CD4-positive, alpha-beta T cell treated with Interleukin-21 for 1 hour (primary cell): ENCODE data around the gene TTLL6.
A peak's percentile ranks its signal among the peaks of the same experiment; 100 is the strongest.
"Not testable (repeated sequence)": the region's sequence is repeated elsewhere in the genome, so short reads cannot be mapped to it uniquely, and the experiment has no call there.

Source experiments
- DNase-seq: peaks from one replicate; pipeline ENCODE4 v3.0.0-alpha.2; 2020

TTLL6 gene

DNA sequence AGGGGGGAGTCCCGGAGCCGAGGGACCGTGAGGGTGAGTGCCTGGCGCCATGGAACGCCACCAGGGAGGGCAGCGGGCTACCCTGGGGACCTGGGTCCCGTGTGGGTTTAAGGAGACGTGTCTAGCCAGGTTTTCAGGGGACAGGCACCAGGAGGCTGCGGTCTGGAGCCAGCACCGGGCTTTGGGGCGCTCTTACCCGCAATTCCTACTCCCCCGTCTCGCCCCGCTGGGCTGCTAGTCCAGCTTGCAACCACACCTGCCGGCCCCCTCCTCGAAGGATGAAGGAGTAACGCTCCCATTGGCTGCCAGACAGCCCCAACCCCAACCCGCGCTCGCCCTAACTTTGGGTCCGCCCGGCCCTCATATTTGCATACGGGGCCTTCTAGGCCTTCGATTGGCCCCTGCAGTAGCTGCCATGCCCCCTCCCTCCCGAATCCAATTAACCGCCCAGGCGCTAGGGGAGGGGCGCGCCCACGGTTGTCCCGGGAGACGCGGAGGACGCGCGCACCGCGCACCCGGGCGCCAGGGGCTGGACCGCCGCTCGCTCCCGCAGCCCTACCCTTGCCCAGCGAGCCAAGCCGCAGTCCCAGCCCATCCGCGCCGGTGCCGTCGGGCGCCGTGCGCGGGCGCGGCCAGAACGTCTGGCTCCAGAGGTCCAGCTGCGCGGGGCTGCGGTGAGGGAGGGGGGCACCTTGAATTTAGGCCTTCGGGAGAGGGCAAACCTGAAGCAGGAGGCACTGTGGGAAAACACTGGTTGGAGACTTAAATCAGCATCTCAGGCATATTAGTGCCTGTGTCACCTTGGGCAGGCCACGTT, at the start of gene TTLL6:
TSS of gene TTLL6 (minus strand) at position 456 of the 817 bp plus-strand sequence. CDS start at position 299, 157 bp downstream.
- peak; percentile 84 for DNase-seq

DNA sequence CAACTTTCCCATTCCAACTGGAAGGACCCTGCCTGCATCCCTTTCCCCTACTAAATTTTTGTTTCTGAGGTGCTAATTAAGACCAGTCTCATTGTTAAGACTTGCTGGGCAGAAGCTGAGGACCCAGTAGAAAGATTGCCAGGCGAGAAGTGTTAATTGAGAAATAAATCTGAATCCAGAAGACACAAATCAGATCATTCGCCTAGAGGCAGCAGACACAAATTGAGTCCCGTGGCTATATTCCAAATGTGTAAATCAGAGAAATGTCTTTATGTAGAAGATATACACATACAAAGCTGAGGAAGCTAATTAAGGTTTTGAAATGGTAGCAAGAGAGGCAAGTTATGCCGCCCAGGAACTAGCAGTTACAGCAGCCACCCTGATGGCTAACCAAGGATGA, 43.4 kb upstream of the TTLL6 start:
- DNase-seq, result no peak

DNA sequence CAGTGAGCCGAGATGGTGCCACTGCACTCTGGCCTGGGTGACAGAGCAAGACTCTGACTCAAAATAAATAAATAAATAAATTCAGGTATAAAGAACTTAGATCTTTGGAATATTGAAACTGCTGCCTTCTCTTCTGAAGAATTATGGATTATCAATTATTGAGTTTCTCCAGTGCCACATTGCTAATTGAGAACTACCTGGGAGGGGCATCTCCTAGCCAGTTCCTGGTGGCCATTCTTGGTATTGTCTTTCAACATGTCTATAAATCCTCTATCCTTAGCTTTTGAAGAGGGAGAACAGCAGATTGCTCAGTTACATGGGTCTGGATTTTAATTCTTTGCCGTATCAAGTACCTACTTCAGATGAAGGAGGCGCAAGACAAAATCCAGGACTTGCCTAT, 43.0 kb upstream of the TTLL6 start:
- DNase-seq, result no peak

DNA sequence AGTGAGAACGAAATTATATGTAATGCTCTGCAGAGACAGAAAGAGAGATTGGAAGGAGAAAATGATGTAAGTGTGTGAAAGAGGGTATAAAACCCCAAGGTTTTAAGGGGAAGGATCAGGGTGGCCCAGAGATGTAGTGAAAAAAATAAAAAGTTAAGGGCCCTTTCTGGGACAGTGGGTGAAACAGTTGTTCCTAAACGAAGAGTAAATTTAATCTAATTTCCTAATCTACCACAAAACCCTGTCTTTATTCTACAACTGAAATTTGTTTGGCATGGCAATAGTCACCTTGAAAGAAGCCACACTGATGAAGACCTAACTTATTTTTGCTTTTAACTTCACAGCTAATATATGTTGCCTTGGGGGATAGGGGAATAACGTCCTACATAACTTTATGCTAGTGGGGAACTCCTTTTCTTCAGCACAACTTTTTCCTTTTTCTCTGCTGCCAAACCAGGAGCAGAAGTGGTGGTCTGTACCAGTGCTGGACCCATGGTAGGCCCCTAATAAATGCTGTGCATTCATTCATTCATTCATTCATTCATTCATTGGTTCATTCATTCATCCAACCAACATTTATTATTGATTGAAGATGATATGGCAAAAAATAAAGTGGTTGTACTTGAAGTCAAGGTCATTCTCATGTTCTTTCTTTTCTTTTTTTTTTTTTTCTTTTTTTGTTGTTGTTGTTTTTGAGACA, 39.2 kb upstream of the TTLL6 start:
- DNase-seq, result no peak

DNA sequence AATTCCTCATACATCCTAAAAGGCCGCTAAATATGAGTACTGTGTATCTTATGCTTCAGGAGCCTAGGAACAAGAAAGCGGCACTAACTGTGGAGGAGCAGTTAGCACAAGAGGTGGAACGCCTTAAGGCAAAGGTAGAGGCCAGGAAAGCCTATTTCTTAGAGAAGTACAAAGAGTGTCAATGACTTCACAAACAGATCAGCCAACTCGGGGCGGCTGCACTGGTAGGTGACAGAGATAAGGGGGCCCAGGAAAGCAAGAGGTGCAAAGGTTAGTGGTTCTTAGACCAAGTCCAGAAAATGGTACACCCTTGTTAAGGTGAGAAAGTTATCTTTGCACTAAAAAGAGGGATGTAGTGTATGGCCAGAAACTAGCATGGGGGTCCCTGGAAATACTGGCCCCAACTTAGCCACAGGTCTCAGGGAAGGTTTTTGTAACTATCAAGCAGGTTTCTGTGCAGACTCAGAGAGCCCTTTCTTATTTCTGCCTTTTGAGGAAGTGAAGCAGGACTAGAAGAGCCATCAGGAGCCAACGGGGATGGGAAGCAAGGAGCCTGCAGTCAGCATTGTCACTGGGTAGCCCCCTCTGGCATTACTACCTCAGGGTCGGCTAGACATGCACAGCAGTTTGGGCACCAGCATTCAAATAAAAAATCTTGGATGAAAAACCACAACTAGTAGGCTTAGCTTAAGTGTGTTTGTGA, 37.9 kb upstream of the TTLL6 start:
- DNase-seq, result no peak

DNA sequence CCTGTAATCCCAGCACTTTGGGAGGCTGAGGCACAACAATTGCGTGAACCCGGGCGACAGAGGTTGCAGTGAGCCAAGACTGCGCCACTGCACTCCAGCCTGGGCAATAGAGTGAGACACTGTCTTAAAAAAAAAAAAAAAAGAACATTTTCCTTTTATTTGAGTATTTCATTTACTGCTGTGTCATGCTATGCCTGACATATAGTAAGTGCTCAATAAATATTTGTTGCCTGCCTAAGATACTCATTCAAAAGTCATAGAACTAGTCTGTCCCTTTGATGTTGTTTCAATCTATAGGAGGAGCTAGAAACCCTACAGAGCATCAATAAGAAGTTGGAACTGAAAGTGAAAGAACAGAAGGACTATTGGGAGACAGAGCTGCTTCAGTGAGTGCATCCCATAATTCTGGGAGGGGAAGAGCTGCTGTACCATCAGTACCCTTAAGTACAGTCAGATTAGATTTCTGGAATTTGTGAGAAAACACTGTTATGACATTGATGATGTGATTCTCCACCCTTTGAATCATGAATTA, 33.8 kb upstream of the TTLL6 start:
- DNase-seq, result peak; percentile 24

DNA sequence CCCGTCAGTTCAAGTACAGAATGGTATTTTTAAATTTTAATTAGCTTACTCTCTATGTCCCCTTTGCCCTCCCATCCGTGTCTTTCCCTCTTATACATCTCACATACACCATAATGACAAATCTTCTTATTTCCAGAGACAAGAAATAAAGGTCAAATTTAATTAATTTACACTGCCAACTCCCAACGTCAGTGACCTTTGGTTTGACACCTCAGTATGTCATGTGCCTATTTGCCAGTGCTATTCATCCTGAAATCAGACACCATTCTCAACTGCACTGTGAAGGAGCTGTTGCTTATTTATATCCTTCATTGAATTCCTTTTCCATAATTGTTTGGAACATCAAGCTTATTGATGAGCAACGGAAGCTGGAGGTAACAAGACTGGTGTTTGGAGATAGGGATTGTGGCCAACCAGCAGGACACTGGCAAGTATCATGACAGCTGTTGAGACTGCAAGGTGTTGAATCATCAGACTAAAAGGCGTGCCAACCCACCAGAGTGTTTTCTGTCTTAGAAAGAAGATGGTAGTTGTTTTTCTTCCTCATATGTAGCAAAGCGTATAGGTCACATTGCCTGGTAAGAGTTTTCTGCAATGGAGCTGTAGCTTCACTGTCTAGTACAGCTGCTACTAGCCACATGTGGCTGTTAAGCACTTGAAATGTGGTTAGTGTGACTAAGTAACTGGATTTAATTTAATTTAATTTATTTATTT, 26.3 kb upstream of the TTLL6 start:
- no peak for DNase-seq

DNA sequence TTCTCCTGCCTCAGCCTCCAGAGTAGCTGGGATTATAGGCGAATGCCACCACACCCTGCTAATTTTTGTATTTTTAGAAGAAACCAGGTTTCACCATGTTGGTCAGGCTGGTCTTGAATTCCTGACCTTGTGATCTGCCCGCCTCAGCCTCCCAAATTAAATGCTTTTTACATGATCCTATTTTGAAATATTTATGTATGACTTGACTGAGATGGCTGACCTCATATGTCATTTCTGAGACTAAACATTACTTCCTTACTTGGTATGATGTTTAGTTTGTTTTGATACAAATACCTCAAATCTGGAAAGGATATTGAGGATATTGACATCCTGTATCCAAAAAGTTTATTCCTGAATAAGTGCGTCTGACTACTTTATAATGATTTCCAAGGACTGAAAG, 25.7 kb upstream of the TTLL6 start:
- DNase-seq, result no peak

DNA sequence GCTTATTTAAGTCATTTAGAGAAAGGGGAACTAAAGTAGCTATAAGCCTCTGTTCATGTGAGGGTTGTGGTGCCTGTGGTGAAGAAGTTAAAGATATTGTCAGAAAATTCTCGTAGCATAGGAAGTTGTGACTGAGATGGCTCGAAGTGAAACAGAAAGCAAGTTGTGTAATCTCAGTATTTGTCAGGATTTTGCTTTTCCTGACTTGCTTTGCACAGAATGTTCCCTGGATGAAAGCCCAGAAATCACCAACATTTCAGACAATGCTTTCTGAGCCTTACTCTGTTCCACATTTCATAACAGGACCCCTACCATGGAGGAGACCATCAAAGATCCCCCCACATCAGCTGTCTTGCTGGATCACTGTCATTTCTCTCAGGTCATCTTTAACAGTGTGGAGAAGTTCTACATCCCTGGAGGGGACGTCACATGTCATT, 24.4 kb upstream of the TTLL6 start:
- peak; percentile 67 for DNase-seq

DNA sequence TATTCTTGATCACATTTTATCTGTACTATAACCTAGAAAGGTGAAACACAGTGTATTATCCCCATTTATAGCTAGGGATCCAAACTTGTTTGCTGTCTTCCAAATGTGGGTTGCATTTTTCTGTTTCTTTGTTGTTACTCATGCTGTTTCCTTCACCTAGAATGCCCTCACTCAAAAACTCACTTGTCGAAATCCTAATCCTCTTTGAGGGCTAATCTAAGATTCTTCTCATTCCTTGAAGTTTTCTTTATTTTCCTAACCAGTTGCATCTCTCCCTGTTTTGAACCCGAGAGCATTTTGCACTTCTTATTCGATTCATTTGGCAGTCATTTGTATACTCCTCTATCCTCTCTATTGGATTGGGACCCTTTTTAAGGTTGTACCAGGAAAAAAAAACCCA, 23.4 kb upstream of the TTLL6 start:
- no peak for DNase-seq

DNA sequence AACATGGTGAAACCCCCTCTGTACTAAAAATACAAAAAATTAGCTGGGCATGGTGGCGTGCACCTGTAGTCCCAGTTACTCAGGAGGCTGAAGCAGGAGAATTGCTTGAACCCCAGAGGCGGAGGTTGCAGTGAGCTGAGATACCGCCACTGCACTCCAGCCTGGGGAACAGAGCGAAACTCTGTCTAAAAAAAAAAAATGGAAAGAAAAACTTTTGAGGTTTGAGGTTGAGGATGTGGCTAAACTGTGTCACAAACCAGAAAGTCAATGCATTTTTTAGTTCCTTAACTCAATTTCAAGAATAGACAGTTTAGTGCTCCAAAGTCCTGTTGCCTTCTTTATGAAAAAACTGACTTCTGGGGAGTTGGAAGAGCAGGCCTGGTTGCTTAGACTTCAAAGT, 20.4 kb upstream of the TTLL6 start:
- DNase-seq, result peak; percentile 52

DNA sequence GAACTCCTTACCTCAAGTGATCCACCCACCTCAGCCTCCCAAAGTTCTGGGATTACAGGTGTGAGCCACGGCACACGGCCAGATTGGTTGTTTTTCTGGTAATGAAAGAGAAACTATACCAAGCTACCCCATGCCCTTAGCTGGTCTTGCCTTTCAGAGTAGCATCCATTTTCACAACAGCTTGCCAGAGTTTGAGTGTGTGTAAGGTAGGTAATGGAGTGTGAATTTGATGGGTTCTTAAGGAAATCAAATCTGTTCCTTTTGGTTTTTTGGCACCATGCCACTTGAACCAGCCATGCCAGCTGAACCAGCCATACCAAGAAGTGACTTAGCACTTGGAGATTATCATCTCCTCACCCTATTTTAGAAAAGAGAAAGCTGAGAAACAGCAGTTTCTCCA, 18.9 kb upstream of the TTLL6 start:
- peak; percentile 22 for DNase-seq

DNA sequence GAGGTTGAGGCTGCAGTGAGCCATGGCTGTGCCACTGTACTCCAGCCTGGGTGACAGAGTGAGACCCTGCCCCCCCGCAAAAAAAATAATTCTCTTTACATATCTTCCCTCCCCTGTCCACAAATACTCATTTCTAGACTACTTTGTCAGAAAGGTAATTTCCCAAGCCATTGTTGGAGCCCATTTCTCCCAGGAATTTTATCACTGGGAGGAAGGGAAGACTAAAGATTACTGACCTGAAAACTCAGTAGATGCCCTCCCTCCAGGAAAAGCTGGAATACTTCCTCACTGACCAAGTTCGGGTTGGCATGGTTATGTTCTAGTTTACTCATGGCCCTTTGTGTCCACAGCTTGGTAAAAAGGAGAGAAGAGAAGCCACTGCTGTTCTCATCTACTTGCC, 17.9 kb upstream of the TTLL6 start:
- DNase-seq, result no peak

DNA sequence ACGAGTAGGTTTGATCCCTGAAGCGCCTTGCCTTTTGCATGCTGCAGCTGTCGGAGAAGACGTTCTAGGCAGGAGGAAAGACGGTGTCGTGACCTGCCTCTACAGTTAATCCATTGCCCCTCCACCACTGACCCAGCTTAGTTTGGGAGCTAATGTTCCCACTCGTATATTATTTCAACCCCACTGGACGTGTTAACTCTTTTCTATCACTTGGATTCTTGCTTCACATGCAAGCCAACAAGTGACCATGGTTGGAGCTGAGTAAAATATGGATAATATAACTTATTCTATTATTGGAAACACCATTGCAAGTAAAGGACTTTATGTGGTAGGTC, 14.5 kb upstream of the TTLL6 start:
- no peak for DNase-seq

DNA sequence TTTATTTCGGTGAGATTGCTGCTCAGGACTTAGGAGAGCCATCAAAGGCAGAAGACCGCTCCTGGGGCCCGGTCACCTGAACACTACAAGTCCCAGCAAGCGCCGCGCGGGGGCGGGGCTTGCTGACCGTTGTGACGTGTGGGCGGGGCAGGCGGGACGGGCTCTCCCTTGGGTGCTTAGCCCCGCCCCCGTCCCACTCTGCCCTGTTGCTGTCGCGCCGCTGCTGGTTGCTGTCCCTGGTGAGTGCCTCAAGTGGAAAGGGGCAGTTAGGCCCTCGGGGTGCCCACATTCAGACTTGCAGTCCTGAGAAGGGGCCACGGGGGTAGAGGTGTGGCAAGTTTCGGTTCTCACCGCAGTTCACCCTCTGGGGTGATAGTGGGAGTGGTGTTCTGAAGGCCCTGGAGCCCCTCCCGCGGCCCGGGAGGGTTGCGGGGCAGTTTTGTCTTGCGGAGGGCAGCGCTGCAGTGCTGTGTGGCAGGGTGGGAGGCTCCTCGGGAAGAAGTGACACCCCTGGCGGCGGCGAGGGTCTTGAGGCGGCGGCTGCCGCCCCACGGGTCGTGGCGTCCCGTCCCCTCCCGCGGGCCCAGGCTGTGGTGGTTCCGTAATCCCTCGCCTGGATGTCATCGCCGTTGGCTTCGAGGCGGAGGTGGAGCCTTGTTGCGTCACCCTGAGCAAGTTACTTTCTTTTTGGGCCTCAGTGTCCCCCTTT, 14.0 kb upstream of the TTLL6 start, which contains the start of gene CALCOCO2:
TSS of gene CALCOCO2 (plus strand) at position 196 of the 709 bp plus-strand sequence. CDS start 10,673 bp downstream, outside the sequence.
- DNase-seq, result peak; percentile 91

DNA sequence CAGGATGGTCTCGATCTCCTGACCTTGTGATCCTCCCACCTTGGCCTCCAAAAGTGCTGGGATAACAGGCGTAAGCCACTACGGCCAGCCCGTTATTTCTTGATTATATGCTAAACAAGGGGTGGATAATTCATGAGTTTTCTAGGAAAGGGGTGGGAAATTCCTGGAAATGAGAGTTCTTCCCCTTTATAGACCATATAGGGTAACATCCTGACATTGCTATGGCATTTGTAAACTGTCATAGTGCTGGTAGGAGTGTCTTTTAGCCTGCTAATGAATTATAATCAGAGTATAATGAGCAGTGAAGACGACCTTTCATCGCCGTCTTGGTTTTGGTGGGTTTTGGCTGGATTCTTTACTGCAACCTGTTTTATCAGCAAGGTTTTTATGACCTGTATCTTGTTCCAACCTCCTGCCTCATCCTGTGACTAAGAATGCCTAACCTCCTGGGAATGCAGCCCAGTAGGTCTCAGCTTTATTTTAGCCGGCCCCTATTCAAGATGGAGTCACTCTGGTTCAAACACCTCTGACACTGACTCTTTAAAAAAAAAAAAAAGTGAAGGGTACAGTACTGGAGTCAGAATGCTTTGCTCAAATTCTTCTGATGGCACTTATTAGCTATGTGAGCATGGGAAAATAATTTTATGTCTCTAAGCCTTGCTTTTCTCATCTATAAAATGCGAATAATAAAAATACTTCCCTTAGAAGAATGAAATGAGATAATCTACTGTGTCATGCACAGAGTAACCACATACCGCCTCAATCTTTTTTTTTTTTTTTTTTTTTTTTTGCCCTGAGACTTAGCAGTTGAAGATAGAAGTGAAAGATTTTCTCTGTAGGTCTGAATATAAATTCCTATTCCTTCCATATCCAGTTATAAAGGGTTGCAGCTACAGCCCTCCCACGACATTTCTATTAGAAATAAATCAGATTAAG, 8.7 kb upstream of the TTLL6 start:
- DNase-seq, result no peak

DNA sequence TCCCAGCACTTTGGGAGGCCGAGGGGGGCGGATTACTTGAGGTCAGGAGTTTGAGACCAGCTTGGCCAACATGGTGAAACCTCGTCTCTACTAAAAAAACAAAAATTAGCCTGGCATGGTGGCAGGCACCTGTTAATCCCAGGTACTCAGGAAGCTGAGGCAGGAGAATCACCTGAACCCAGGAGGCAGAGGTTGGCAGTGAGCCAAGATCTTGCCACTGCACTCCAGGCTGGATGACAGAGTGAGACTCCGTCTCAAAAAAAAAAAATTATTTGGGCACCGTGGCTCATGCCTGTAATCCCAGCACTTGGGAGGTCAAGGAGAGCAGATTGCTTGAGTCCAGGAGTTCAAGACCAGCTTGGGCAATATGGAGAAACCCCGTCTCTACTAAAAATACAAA, 3.9 kb upstream of the TTLL6 start:
- DNase-seq, result not testable (repeated sequence)

DNA sequence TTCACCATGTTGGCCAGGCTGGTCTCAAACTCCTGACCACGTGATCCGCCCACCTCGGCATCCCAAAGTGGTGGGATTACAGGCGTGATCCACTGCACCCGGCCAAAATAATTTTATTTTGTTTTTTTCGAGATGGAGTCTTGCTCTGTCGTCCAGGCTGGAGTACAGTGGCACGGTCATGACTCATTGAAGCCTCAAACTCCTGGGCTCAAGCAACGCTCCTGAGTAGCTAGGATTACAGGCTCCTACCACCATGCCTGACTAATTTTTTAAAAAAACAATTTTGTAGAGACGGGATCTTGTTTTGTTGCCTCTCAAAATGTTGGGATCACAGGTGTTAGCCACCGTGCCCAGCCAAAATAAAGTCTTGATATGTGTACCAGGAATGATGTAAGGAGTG, 2.4 kb upstream of the TTLL6 start:
- no peak for DNase-seq

DNA sequence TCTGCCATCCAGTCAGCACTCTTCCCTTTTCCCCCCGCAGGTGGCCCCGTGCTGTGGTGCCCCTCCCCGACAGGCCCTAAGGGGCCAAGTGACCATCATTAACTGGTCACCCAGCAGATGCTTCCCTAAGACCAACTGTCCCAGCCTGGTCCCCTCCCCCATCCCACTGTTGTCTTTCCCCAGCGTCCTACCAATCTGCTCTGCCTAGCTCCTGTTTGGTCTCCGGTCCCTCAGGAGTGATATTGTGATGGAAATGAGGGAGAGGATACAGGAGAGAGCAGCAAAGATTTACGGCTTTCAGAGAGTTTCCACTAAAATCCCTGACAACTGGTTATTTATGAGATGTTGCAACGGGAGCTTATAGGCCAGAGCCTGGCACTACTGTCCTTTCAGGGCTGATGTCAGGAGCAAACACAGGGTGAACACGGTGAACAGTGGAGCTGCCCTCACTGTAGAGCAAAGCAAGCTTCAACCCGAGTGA, 1.4 kb upstream of the TTLL6 start:
- DNase-seq, result no peak

DNA sequence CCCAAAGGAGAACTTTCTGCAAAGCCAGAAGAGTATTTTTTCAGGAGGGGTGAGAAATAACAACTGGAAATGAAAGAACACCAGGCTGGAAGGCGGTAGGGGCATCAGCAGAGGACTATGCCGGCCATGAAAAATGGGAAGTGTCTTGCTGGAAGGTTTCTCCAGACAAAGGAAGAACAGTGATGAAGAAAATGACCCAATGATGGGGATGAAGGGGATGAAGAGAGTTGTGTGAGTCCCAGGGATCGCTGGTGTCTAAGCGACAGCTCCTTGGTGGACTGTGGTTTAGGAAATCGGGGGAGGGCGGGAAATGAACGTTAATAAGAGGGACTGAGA, 623 bp downstream of the TTLL6 start:
- DNase-seq, result no peak

DNA sequence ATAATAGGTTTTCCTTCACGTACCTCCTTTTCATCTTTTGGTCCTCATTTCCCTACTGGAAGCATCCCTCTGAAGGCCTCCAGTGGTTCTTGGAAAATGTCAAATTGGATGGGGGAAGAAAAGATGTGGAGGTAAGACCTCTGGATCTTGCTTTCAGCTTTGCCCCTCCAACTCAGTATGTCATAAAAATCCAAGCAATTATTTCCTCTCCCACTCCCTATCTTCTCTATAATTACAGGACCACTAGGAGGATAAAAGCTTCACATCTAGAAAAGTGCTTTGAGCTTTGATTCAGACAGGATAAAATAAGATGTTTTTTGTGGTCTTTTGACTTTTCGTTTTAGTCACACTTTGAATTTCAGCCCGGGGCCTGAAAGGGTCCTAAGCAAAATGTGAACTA, 1.7 kb downstream of the TTLL6 start:
- no peak for DNase-seq
